ENCODE measurements around the gene NCAM1.

- TF ChIP-seq FOXP2 (optimal IDR thresholded peaks at IDR 0.05; ENCODE audit: control extremely low read depth, extremely low read length, insufficient read depth) (no peak), EZH2 (IDR thresholded peaks at IDR 0.05) (no peak), POLR2AphosphoS5 (IDR thresholded peaks at IDR 0.05; ENCODE audit: borderline replicate concordance, low read depth, low read length) (no peak)
Measured at GRCh38 chr11:112931703-112932102, 29.5 kb upstream of the NCAM1 start.

Measured in SK-N-MC (cell line).